ENCODE results near the gene FLNB.

The FLNB gene

GRCh38 chr3:58169371-58169770 lies 161.1 kb downstream of the FLNB start:
- DNase-seq, result no peak

GRCh38 chr3:58170376-58170775 lies 162.2 kb downstream of the FLNB start:
- DNase-seq, result no peak

DNA sequence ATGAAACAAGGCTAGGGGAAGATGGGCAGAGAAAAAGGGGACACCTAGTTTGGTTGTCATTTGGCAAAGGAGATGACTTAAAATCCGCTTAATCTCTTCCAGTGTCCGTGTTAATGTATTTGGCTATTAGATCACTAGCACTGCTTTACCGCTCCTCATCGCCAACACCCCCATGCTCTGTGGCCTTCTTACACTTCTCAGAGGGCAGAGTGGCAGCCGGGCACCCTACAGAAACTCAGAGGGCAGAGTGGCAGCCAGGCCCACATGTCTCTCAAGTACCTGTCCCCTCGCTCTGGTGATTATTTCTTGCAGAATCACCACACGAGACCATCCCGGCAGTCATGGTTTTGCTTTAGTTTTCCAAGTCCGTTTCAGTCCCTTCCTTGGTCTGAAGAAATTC lies 162.9 kb downstream of the FLNB start:
- DNase-seq, result no peak

DNA sequence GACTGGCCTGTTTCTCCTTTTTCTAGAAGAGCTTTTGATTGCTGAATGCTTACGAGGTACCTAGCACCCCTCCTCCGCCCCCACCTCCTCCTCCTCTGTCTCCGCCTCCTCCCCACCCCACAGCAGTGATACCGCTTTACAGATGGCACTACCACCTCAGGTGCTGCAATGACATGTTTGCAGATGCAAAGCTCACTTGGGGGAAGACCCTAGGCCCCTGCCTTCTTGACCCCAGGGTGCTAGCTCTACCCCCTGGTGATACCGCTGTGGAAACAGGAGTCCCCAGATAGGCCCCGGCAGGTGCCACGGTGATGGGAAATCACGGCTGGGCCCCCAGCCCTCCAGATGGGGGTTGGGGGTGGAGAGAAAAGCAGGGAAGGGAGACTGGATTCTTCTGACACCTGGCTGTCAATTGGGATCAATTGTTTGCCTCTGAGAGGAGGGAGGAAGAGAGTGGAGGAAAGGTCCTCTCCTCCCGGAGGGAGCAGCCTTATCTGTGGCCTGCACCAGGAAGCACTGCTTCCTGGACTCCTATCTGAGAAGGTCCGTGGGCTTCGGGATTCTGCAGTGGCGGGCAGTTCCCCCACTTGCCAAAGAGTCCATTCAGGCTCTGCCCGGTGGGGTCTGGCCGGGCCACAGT lies 164.9 kb downstream of the FLNB start:
- peak; percentile 38 for DNase-seq

- DNase-seq, result peak; percentile 56
These were observed 165.6 kb downstream of the FLNB start for GRCh38 chr3:58173669-58174398.

GRCh38 chr3:58175187-58175436 lies 166.9 kb downstream of the FLNB start:
- DNase-seq, result no peak

DNA sequence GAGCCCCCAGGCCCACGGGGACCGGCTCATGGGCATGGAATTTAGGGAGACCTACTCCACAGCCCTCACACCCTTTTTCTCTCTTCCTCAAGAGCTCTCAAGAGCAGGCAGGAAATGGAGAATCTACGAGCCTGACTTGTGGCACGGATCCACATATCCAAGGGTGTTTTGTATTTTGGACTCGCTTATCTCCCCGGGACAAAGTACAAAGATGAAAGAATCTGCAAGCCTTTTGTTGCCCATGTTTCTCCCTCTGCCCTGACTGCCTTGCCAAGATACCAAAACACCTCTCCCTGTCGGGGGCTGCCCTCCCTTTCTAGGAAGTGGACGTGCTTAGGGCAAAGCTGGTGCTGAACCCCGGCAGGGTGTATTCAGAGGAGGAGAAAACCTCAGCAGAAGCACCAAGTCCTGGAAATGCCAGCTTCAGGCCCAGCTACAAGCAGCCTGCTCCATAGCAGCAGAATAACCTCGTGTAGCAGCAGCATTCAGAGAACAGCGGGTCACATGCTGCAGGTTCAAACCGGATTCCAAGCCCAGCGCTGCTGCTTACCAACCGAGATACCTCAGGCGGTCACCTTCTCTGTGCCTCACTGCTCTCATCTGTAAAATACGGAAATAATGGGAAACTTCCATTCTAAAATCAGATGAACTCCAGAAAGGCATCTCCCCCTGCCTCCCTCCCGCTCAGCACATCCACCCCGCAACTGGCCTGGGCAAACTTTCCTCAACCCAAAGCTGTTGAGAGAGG lies 167.4 kb downstream of the FLNB start:
- peak; percentile 40 for DNase-seq

DNA sequence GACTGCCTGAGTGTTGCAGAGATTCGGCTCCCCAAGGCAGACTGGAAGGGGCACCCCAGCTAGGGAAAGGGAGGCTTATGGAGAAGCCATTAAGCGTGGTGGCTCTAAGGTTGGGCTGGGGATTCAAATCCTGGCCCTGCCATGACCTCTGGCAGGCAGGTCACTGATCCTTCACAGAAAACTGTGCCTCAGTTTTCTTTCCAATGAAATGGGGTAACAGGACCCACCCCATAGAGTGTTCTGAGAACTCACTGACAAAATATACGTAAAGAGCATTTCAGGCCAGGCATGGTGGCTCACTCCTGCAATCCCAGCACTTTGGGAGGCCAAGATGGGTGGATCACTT lies 167.9 kb downstream of the FLNB start:
- peak; percentile 21 for DNase-seq

DNA sequence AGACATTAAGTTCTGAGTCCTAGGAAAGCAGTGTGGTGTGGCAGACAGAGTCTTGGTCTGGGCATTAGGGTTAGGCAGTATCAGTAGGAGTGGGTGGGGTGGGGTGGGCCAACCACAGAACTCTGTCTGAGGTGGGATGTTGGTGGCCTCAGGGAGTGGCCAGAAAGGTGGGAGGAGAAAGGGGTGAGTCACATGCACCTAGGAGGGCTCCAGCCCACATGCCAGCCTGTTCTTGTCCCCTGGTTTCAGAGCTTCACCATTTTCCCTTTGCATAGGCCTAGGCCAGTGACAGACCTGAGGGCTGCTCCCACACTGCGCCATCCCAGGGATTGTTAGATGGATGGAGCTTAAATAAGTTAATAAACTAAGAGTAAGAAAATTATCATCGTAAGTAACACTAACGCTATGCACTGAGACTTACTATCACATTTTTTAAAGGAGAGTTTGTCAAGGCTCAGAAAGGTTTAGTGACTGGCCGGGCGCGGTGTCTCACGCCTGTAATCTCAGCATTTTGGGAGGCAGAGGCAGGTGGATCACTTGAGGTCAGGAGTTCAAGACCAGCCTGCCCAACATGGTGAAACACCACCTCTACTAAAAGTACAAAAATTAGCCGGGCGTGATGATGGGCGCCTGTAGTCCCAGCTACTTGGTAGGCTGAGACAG lies 168.7 kb downstream of the FLNB start:
- DNase-seq, result peak; percentile 16

DNA sequence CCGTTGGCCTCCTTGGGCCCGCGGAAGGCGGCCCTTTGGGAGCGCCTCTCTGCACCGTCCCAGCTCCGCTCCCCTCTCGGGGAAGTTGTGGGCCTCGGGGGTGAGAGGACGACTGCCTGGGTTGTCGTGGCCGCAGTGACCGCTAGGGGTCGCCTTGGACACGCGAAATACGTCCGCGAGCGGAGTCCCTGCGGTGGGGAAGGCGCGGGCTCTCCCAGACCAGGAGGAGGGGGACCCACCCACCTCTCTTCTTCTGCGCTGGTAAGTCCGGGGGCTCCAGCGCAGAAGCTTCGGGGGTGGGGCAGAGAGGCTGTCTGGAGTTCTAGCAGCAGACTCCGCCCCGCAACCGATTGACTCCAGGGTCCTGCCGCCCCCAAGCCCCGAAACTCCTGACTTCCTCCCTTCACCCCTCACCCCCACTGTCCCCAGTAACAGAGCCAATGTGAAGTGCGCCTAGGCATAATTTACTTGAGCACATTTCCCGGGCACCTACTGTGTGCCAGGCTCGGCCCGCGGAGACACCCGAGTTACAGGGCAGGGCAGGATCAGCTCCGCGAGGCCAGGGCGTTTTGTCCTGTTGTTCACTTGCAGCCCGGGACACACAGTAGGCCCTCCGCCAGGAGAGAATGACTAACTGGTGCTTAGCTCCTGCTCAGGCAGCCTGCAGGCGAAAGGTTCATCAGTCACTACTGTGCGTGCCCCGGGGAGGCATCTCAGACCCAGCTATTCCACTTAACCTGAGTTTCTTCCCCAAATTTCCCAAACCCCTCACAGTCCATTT lies 169.7 kb downstream of the FLNB start:
- peak; percentile 92 for DNase-seq

DNA sequence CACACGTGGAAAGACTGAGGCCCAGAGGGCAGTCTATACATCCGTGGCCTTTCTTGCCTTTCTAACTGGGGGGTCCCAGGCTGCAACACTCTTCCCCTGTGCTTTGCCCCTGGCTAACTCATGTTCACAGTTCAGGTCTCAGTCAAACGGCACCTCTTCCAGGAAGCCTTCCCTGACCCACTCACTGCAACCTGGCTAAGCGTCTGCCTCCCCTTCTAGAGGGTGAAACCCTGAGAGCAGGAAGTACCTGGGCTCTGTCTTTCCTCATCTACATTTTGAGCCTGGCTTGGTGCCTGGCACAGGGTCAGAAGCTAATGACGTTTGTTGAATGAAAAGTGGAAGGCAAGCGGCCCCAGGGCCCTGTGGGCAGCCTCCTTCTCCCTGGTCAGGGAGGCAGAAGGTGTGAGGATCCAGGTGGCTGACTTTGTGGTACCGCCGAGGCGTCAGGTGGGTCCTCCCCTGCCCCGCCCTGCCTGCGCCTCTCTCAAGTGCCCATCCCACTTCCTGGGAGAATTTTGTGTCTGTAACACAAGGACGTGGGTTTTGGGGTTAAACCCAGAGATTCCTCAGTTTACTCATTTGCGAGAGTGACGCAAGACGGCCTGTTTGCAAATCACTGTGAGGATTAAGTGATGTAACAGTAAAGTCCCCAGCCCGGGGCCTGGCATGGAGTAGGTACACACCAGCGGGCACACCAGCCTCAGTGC lies 170.5 kb downstream of the FLNB start:
- peak; percentile 33 for DNase-seq

- DNase-seq, result peak; percentile 24
These were observed 171.2 kb downstream of the FLNB start for GRCh38 chr3:58179235-58180098.

- DNase-seq, result peak; percentile 32
These were observed 172.1 kb downstream of the FLNB start for GRCh38 chr3:58180099-58180880.

DNA sequence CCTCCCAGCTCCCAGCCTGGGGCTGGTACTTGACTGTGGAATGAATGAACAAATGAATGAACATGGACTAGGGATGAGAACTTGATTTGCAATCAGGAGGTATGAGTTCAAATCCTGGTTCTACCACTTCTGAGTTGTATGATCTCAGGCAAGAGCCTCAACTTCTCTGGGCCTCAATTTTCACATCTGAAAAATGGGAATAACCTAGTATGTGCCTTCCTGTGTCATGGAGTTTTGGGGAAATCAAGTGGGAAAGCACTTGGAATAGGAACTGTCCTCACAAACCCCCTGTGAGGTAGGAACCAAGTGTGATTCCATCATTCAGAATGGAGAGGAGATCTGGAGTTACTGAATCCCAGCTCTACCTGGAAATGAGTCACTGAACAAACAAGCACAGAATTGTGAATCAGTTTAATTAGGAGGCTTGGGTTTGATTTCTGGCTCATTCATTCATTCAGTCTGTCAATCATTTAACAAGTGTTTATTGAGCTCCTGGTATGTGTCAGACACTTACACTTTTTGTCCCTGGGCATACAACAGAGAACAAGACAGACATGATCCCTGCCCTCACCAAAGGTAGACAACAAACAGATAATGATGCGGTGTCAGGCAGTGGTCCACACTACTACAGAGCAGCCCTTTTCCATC lies 172.8 kb downstream of the FLNB start:
- DNase-seq, result no peak

- DNase-seq, result peak; percentile 27
These were observed 175.0 kb downstream of the FLNB start for GRCh38 chr3:58183221-58183620.

- DNase-seq, result peak; percentile 25
These were observed 175.7 kb downstream of the FLNB start for GRCh38 chr3:58183891-58184290.

DNA sequence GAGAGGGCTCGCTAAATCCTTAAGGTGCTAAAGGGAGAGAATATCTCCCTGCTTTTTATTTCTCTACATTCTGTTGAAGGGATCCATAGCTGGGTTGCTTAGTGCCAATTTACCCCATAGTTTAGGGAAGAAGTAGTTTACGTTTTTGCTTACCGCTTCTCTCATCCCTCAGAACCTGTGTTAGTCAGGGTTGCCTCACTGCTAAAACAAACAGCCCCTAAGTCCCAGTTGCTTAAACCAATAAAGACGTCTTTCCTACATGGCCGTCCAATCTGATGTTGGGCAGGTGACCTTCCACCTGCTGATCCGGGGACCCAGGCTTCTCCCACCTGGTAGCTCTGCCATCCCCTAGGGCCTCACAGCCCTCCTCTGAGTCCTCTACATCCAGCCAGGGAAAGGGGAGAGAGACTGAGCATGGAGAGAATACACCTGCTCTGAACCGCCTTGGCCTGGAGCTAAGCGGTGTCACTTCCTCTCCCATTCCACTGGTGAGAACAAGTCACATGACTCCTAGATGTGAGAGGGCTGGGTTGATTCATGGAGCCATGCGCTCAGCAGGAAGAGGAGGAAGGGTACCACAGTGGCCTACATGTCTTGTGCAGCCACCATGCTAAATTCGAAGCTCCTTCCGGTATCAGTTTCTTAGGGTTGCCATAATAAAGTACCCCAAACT lies 176.2 kb downstream of the FLNB start:
- peak; percentile 1 for DNase-seq

GRCh38 chr3:58184982-58185360 lies 176.7 kb downstream of the FLNB start:
- DNase-seq, result no peak

- no peak for DNase-seq
These were observed 179.9 kb downstream of the FLNB start for GRCh38 chr3:58188173-58188564.

Measured in left hindlimb (tissue), 1 donor.